GM12875 (cell line): ENCODE measurements around the gene SLC6A12.
"Not testable (repeated sequence)": the region's sequence is repeated elsewhere in the genome, so short reads cannot be mapped to it uniquely, and the experiment has no call there.

Experiments
- H3K4me3 ChIP-seq: one replicate; pipeline ENCODE4 v1.5.1; 2011; ENCODE audit warnings: low read depth, low read length, control low read depth
- TF ChIP-seq, protein P1 (sequence below): IDR thresholded peaks from 2 replicates; pipeline ENCODE4 v1.5.1; 2011; ENCODE audit warnings: low read depth, mild to moderate bottlenecking, control low read depth, inconsistent platforms, low read length, moderate library complexity, borderline replicate concordance; ENCODE audit not compliant: insufficient read depth

The SLC6A12 gene

GRCh38 chr12:242496-242895, 28.5 kb upstream of the SLC6A12 start:
- TF ChIP-seq, protein P1, sequence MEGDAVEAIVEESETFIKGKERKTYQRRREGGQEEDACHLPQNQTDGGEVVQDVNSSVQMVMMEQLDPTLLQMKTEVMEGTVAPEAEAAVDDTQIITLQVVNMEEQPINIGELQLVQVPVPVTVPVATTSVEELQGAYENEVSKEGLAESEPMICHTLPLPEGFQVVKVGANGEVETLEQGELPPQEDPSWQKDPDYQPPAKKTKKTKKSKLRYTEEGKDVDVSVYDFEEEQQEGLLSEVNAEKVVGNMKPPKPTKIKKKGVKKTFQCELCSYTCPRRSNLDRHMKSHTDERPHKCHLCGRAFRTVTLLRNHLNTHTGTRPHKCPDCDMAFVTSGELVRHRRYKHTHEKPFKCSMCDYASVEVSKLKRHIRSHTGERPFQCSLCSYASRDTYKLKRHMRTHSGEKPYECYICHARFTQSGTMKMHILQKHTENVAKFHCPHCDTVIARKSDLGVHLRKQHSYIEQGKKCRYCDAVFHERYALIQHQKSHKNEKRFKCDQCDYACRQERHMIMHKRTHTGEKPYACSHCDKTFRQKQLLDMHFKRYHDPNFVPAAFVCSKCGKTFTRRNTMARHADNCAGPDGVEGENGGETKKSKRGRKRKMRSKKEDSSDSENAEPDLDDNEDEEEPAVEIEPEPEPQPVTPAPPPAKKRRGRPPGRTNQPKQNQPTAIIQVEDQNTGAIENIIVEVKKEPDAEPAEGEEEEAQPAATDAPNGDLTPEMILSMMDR: no peak

DNA sequence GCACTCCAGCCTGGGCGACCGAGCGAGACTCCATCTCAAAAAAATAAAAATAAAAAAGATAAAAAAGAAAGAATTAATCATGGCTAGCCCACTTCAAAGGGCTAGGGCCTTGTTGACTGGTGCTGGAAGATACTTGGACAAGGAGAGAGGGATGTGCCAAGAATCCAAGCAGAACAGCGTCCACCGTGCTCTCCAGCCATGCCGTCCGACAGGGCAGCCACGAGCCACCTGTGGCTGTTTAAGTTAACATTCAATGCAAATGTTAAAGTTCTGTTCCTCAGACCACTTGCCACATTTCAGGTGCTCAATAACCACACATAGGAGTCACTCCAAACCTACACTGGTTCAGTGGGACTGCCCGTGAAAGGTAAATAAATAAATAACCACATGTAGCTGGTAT, 27.3 kb upstream of the SLC6A12 start:
- TF ChIP-seq, protein P1: no peak
- H3K4me3 ChIP-seq: no peak overlapping the region

More at GRCh38 chr12:242496-242895, 28.5 kb upstream of the SLC6A12 start:
- no peak overlapping the region for H3K4me3 ChIP-seq

DNA sequence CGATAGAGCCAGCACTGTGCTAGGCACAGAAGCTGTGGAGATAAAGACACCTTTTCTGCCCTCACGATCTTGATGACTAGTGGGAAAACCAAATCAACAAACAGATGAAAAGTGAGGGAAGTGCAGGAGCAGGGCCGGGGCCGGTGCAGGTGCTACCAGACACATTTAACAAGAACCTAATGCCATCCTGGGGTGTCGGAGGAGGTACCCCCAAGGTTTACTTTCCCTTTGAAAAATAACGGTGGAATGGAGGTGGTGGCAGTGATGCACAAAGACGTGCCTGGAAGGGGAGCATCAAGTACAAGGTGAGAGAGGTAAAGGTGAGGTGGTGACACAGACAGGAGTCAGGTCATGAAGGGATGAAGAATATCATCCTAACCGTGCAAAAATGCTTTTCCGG, 26.6 kb upstream of the SLC6A12 start:
- TF ChIP-seq, protein P1: no peak

DNA sequence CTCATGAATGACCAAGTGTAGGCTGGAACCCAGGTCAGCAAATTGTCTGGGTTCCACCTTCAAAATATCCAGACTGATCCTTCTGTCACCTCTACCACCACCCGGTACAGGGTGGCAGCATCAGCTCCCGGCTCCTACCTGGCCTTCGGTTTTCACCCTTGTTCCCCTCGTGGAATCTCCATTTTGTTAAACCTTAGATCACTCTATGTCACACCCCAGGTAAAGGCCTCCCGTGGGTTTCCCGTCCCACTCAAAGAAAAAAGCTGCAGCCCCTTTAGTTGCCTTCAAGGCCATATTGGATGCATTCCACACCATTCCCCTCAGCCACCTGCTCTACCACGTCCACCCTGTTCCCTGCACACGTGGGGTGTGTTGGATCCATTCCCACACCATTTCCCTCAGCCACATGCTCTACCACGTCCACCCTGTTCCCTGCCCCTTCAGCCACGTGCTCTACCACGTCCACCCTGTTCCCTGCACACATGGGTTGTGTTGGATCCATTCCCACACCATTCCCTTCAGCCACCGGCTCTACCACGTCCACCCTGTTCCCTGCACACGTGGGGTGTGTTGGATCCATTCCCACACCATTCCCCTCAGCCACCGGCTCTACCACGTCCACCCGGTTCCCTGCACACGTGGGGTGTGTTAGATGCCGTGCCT, 24.9 kb upstream of the SLC6A12 start:
- TF ChIP-seq, protein P1: no peak
- H3K4me3 ChIP-seq: no peak overlapping the region

More for the DNA sequence above, 26.6 kb upstream of the SLC6A12 start:
- no peak overlapping the region for H3K4me3 ChIP-seq

GRCh38 chr12:238116-238515, 24.2 kb upstream of the SLC6A12 start:
- TF ChIP-seq, protein P1: no peak
- no peak overlapping the region for H3K4me3 ChIP-seq

- TF ChIP-seq, protein P1: no peak
- no peak overlapping the region for H3K4me3 ChIP-seq
Observed at GRCh38 chr12:237026-237815, 23.3 kb upstream of the SLC6A12 start.

- no peak overlapping the region for H3K4me3 ChIP-seq
Observed at GRCh38 chr12:236445-236844, 22.5 kb upstream of the SLC6A12 start.

DNA sequence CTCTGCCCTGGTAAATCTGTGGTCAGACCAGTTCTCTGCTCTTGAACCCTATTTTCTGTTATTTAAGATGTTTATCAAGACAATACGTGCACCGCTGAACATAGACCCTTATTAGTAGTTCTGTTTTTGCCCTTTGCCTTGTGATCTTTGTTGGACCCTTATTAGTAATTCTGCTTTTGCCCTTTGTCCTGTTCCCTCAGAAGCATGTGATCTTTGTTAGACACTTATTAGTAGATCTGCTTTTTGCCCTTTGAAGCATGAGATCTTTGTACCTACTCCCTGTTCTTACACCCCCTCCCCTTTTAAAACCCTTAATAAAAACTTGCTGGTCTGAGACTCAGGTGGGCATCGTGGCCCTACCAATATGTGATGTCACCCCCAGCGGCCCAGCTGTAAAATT, 22.0 kb upstream of the SLC6A12 start:
- not testable (repeated sequence) for H3K4me3 ChIP-seq

More at GRCh38 chr12:236445-236844, 22.5 kb upstream of the SLC6A12 start:
- TF ChIP-seq, protein P1: no peak
